Epithelial cell of esophagus (primary cell): ENCODE results near the gene GALP.

ENCODE experiments used
- DNase-seq: peaks from one replicate; pipeline ENCODE4 v3.0.0; 2010; ENCODE audit warnings: low read depth
- H3K4me3 ChIP-seq: 2 replicates; pipeline ENCODE4 v1.5.1; 2011; ENCODE audit warnings: mild to moderate bottlenecking, low read length, control low read depth
- TF ChIP-seq, protein P1 (sequence below): IDR thresholded peaks from 2 replicates; pipeline ENCODE4 v1.5.1; 2011; ENCODE audit warnings: low read depth, mild to moderate bottlenecking, low read length, control low read depth, inconsistent platforms; ENCODE audit not compliant: insufficient read depth; ENCODE audit errors: missing control alignments

Gene GALP

DNA sequence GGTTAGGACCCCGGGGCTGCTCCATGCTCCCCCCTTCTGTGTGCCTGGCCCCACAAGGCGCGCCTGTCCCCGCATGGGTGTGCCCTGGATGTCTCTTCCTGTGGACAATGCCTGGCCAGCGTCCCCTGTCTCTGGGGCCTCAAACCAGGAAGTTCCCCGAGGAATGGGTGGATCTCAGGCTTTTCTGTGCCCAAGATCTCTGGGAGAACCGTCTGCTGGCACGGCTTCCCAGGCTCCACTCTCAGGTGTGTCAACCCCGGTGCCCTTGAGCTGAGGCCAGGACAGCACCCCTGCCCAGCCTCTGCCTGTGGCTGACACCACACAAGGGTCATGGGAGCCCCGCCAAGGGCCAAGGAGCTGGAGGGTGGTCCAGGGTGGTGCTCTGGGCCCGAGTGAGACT is 19.0 kb upstream of the GALP start:
- TF ChIP-seq, protein P1, sequence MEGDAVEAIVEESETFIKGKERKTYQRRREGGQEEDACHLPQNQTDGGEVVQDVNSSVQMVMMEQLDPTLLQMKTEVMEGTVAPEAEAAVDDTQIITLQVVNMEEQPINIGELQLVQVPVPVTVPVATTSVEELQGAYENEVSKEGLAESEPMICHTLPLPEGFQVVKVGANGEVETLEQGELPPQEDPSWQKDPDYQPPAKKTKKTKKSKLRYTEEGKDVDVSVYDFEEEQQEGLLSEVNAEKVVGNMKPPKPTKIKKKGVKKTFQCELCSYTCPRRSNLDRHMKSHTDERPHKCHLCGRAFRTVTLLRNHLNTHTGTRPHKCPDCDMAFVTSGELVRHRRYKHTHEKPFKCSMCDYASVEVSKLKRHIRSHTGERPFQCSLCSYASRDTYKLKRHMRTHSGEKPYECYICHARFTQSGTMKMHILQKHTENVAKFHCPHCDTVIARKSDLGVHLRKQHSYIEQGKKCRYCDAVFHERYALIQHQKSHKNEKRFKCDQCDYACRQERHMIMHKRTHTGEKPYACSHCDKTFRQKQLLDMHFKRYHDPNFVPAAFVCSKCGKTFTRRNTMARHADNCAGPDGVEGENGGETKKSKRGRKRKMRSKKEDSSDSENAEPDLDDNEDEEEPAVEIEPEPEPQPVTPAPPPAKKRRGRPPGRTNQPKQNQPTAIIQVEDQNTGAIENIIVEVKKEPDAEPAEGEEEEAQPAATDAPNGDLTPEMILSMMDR, result no peak
- H3K4me3 ChIP-seq, result no peak overlapping the region
- DNase-seq, result no peak

DNA sequence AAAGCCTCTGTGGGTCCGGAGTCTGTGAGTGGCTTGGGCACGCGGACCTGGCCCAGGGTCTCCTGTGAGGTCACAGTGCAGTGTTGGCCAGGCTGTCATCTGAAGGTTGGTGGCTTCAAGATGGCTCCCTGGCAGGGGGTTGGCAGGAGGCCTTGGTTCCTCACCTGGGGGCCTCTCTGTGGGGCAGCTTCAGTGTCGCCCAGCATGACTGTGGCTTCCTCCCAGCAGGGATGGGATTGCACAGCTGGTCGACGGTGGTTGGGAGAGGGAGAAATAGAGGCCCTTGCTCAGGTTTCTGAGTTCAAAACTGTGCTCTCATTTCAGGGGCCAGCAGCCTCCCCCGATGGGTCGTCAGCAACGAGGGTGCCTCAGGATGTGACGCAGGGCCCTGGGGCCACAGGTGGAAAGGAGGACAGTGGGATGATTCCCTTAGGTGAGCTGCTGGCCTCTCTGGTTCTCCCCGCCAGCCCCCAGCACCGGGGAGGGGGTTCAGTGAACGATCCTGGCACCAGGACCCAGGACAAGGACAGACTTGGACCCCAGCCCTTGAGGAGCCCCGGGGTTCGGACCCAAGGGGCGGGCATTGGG is 17.5 kb upstream of the GALP start:
- TF ChIP-seq, protein P1, result no peak
- H3K4me3 ChIP-seq, result no peak overlapping the region
- DNase-seq, result no peak

DNA sequence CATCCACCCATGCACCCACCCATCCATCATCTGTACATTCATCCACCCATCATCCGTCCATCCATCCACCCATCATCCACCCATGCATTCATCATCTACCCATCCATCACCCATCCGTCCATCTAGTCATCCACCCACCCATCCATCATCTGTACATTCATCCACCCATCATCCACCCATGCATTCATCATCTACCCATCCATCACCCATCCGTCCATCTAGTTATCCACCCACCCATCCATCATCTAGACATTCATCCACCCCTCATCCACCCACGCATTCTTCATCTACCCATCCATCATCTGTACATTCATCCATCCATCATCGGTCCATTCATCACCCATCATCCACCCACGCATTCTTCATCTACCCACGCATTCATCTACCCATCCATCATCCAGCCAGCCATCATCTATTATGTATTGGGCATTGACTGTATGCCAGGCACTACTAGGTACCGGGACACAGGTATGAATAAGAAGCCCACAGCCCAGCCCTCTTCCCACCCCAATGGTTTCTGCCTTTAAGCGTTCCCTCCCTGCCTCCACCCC is 16.7 kb upstream of the GALP start:
- TF ChIP-seq, protein P1, result no peak
- DNase-seq, result peak; percentile 8
- no peak overlapping the region for H3K4me3 ChIP-seq

DNA sequence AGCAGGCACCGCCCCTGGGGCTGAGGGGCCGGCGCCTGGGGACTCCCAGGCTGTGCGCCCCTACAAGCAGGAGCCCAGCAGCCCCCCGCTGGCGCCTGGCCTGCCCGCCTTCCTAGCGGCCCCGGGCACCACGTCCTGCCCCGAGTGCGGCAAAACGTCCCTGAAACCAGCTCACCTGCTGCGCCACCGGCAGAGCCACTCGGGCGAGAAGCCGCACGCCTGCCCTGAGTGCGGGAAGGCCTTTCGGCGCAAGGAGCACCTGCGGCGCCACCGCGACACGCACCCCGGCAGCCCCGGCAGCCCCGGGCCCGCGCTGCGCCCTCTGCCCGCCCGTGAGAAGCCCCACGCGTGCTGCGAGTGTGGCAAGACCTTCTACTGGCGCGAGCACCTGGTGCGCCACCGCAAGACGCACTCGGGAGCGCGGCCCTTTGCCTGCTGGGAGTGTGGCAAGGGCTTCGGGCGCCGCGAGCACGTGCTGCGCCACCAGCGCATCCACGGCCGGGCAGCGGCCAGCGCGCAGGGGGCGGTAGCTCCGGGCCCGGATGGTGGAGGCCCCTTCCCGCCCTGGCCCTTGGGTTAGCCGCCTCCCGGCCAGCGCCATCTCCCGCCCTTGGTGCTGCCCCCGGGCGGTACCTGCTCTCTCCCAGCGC is 16.1 kb upstream of the GALP start:
- TF ChIP-seq, protein P1, result no peak
- H3K4me3 ChIP-seq, result no peak overlapping the region
- no peak for DNase-seq

DNA sequence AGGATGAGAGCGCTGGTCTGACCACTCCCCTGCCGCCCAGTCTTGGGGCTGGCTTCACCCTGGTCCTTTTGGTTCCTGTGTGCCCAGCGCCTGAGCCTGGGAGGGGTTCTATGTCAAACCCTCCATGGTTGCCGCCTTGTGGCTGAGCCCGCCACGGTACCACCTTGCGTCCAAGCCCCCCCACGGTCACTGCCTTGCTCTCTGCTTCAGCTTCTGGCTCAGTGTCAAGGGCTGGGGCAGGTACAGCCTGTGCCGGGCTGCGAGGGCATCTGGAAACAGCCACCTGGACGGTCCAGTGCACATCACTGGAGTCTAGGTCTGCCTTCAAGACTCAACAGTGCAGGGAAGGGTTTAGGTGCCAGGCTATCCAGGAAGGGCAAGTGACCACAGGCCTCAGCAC is 14.3 kb upstream of the GALP start:
- no peak for DNase-seq
- H3K4me3 ChIP-seq, result no peak overlapping the region
- TF ChIP-seq, protein P1, result no peak

DNA sequence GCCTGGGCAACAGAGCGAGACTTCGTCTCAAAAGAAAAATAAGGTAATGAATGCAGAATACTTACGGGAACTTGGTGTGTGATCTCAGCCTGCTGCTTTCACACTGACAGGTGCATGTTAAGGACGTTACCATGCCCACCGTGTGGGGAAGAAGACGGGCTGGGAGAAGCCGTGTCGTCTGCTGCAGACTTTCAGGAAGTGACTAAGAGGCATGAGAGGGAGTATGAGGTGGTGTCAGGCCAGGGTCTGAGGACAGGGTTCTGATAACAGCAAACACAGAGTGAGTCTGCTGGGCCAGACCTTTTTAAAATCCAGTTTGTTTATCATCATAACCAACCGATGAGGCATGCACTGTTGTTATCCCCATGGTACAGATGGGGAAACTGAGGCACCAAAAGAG is 13.6 kb upstream of the GALP start:
- DNase-seq, result no peak
- TF ChIP-seq, protein P1, result no peak
- no peak overlapping the region for H3K4me3 ChIP-seq
